ENCODE measurements around the gene LMAN2.

Gene LMAN2

DNA sequence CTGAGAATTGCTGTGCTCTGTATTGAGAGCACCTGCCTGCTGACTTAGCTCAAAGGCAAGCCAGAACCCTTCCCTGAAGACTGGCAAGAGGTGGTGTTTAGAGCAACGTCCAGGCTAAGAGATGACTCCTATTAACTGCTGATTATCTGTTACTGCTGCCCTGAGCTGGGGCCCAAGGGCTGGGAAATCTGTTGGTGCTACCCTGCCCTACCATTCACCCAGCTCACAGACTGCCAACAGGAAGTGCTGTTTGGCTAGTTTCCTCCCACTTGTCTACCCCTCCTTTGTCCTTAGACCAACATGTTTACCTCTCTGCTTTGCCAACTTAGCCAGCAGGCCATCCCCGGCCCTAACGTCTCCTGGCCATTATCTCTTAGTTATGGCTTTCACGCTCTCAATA, 54.9 kb downstream of the LMAN2 start:
- Histone ChIP-seq H2BK15ac (ENCODE audit: low read length) (no peak overlapping the region), H2BK12ac (ENCODE audit: low read length) (no peak overlapping the region), H4K8ac (ENCODE audit: low read depth, low read length) (no peak overlapping the region), H3K4me2 (ENCODE audit: insufficient read depth, low read length, poor library complexity, severe bottlenecking) (no peak overlapping the region), H4K91ac (ENCODE audit: low read depth, low read length, poor library complexity) (no peak overlapping the region), H3K14ac (ENCODE audit: low read length) (no peak overlapping the region), H3K9me3 (replicated peaks in 1 of 2; ENCODE audit: control insufficient read depth in 2 of 2, insufficient read depth in 1 of 2, low read depth in 1 of 2, low read length in 2 of 2) (no peaks in the 10 kb centered on the region), H3K9ac (ENCODE audit: low read depth, low read length, poor library complexity) (no peak overlapping the region), H2AFZ (ENCODE audit: low read length) (peak overlapping the region; percentile 8), H3K4me1 (ENCODE audit: control insufficient read depth in 2 of 2, insufficient read depth in 1 of 2, low read depth in 1 of 2, low read length in 2 of 2) (no peaks in the 10 kb centered on the region), H2AK5ac (ENCODE audit: low read depth, low read length) (no peak overlapping the region), H3K18ac (ENCODE audit: low read length) (no peak overlapping the region), H2BK5ac (ENCODE audit: low read length) (no peak overlapping the region), H3K4ac (ENCODE audit: low read length) (no peak overlapping the region), H3K27ac (replicated peaks; ENCODE audit: low read length) (no peak overlapping the region), H3K79me1 (ENCODE audit: low read depth, low read length) (no peaks in the 10 kb centered on the region), H3K36me3 (replicated peaks in 1 of 2; ENCODE audit: control insufficient read depth in 2 of 2, insufficient read depth in 2 of 2, low read length in 2 of 2) (peaks cover 14 to 49% of the 10 kb centered on the region in 2 donors), H2BK120ac (ENCODE audit: low read depth, low read length) (no peak overlapping the region), H3K27me3 (ENCODE audit: control insufficient read depth in 3 of 3, insufficient read depth in 3 of 3, low read depth in 1 of 3, low read length in 3 of 3) (peaks cover 0 to 18% (median 0%) of the 10 kb centered on the region in 3 experiments), H3K4me3 (ENCODE audit: low read length in 2 of 2) (no peak overlapping the region), H3K23ac (ENCODE audit: low read depth, low read length, poor library complexity) (no peak overlapping the region)
- no peak for DNase-seq (ENCODE audit: low spot score)
- WGBS, 2 donors (ENCODE audit: extremely low coverage in 2 of 2, insufficient read length in 2 of 2, insufficient replicate concordance in 1 of 2) = no CpG with 5 or more reads among the region's 4 CpGs

DNA sequence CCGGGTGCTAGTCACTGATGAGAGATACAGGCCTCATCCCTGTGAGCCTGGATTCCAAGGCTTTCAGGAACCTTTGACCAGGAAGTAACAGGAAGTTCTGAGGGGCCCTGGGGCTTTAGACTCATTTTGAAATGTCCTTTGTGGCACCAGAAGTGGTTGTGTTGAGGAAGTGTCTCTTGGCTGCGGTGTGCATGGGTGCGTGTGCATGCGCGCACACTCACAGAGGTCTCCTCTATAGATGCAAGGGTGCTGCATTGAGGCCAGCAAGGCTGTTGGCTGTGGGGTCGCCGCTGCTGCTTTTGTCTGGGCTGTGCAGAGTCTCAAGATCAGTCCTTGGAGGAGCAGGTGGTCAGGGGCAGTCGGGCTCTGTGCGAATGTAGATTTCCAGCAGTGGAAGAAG, 55.5 kb downstream of the LMAN2 start:
- peaks cover 0 to 18% (median 0%) of the 10 kb centered on the region in 3 experiments for H3K27me3 ChIP-seq (ENCODE audit: control insufficient read depth in 3 of 3, insufficient read depth in 3 of 3, low read depth in 1 of 3, low read length in 3 of 3)
- no peak overlapping the region for H2BK120ac ChIP-seq (ENCODE audit: low read depth, low read length)
- H3K4ac ChIP-seq (ENCODE audit: low read length) = no peak overlapping the region
- peak overlapping the region; percentile 58 for H2AFZ ChIP-seq (ENCODE audit: low read length)
- no peak overlapping the region for H3K14ac ChIP-seq (ENCODE audit: low read length)
- no peak overlapping the region for H2BK5ac ChIP-seq (ENCODE audit: low read length)
- no peak overlapping the region for H3K4me2 ChIP-seq (ENCODE audit: insufficient read depth, low read length, poor library complexity, severe bottlenecking)
- H3K18ac ChIP-seq (ENCODE audit: low read length) = no peak overlapping the region
- no peak overlapping the region for H3K9ac ChIP-seq (ENCODE audit: low read depth, low read length, poor library complexity)
- H3K23ac ChIP-seq (ENCODE audit: low read depth, low read length, poor library complexity) = no peak overlapping the region
- no peak overlapping the region for H2BK12ac ChIP-seq (ENCODE audit: low read length)
- no peaks in the 10 kb centered on the region for H3K9me3 ChIP-seq (replicated peaks in 1 of 2; ENCODE audit: control insufficient read depth in 2 of 2, insufficient read depth in 1 of 2, low read depth in 1 of 2, low read length in 2 of 2)
- H3K36me3 ChIP-seq (replicated peaks in 1 of 2; ENCODE audit: control insufficient read depth in 2 of 2, insufficient read depth in 2 of 2, low read length in 2 of 2) = peaks cover 8 to 48% of the 10 kb centered on the region in 2 donors
- no peaks in the 10 kb centered on the region for H3K79me1 ChIP-seq (ENCODE audit: low read depth, low read length)
- H2BK15ac ChIP-seq (ENCODE audit: low read length) = no peak overlapping the region
- H4K91ac ChIP-seq (ENCODE audit: low read depth, low read length, poor library complexity) = no peak overlapping the region
- DNase-seq (ENCODE audit: low spot score) = no peak
- H3K4me3 ChIP-seq (ENCODE audit: low read length in 2 of 2) = no peak overlapping the region
- H2AK5ac ChIP-seq (ENCODE audit: low read depth, low read length) = no peak overlapping the region
- no peak overlapping the region for H4K8ac ChIP-seq (ENCODE audit: low read depth, low read length)
- no CpG with 5 or more reads among the region's 9 CpGs for WGBS, 2 donors (ENCODE audit: extremely low coverage in 2 of 2, insufficient read length in 2 of 2, insufficient replicate concordance in 1 of 2)
- no peak overlapping the region for H3K27ac ChIP-seq (replicated peaks; ENCODE audit: low read length)
- no peaks in the 10 kb centered on the region for H3K4me1 ChIP-seq (ENCODE audit: control insufficient read depth in 2 of 2, insufficient read depth in 1 of 2, low read depth in 1 of 2, low read length in 2 of 2)

DNA sequence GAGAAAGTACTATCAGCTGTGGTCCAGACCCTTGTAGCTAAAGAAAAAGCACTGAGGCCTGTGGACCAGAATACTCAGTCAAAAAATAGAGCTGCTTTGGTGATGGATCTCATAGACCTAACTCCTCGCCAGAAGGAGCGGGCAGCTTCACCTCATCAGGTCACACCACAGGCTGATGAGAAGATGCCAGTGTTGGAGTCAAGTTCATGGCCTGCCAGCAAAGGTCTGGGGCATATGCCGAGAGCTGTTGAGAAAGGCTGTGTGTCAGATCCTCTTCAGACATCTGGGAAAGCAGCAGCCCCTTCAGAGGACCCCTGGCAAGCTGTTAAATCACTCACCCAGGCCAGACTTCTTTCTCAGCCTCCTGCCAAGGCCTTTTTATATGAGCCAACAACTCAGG, 56.8 kb downstream of the LMAN2 start:
- H3K4me1 ChIP-seq (ENCODE audit: control insufficient read depth in 2 of 2, insufficient read depth in 1 of 2, low read depth in 1 of 2, low read length in 2 of 2) = no peaks in the 10 kb centered on the region
- H2AK5ac ChIP-seq (ENCODE audit: low read depth, low read length) = no peak overlapping the region
- H3K9me3 ChIP-seq (replicated peaks in 1 of 2; ENCODE audit: control insufficient read depth in 2 of 2, insufficient read depth in 1 of 2, low read depth in 1 of 2, low read length in 2 of 2) = no peaks in the 10 kb centered on the region
- no peak overlapping the region for H3K4ac ChIP-seq (ENCODE audit: low read length)
- H3K4me2 ChIP-seq (ENCODE audit: insufficient read depth, low read length, poor library complexity, severe bottlenecking) = no peak overlapping the region
- peak overlapping the region; percentile 11 for H2AFZ ChIP-seq (ENCODE audit: low read length)
- WGBS, 2 donors (ENCODE audit: extremely low coverage in 2 of 2, insufficient read length in 2 of 2, insufficient replicate concordance in 1 of 2) = no CpG with 5 or more reads among the region's 3 CpGs
- H2BK120ac ChIP-seq (ENCODE audit: low read depth, low read length) = no peak overlapping the region
- H3K36me3 ChIP-seq (replicated peaks in 1 of 2; ENCODE audit: control insufficient read depth in 2 of 2, insufficient read depth in 2 of 2, low read length in 2 of 2) = peaks cover 0 to 51% of the 10 kb centered on the region in 2 donors
- DNase-seq (ENCODE audit: low spot score) = no peak
- H3K23ac ChIP-seq (ENCODE audit: low read depth, low read length, poor library complexity) = no peak overlapping the region
- no peak overlapping the region for H2BK12ac ChIP-seq (ENCODE audit: low read length)
- H3K18ac ChIP-seq (ENCODE audit: low read length) = no peak overlapping the region
- no peak overlapping the region for H4K91ac ChIP-seq (ENCODE audit: low read depth, low read length, poor library complexity)
- H3K4me3 ChIP-seq (ENCODE audit: low read length in 2 of 2) = no peak overlapping the region
- H3K9ac ChIP-seq (ENCODE audit: low read depth, low read length, poor library complexity) = no peak overlapping the region
- H2BK15ac ChIP-seq (ENCODE audit: low read length) = no peak overlapping the region
- no peak overlapping the region for H4K8ac ChIP-seq (ENCODE audit: low read depth, low read length)
- H2BK5ac ChIP-seq (ENCODE audit: low read length) = no peak overlapping the region
- H3K27me3 ChIP-seq (ENCODE audit: control insufficient read depth in 3 of 3, insufficient read depth in 3 of 3, low read depth in 1 of 3, low read length in 3 of 3) = peaks cover 0 to 18% (median 0%) of the 10 kb centered on the region in 3 experiments
- no peaks in the 10 kb centered on the region for H3K79me1 ChIP-seq (ENCODE audit: low read depth, low read length)
- H3K27ac ChIP-seq (replicated peaks; ENCODE audit: low read length) = no peak overlapping the region
- no peak overlapping the region for H3K14ac ChIP-seq (ENCODE audit: low read length)

DNA sequence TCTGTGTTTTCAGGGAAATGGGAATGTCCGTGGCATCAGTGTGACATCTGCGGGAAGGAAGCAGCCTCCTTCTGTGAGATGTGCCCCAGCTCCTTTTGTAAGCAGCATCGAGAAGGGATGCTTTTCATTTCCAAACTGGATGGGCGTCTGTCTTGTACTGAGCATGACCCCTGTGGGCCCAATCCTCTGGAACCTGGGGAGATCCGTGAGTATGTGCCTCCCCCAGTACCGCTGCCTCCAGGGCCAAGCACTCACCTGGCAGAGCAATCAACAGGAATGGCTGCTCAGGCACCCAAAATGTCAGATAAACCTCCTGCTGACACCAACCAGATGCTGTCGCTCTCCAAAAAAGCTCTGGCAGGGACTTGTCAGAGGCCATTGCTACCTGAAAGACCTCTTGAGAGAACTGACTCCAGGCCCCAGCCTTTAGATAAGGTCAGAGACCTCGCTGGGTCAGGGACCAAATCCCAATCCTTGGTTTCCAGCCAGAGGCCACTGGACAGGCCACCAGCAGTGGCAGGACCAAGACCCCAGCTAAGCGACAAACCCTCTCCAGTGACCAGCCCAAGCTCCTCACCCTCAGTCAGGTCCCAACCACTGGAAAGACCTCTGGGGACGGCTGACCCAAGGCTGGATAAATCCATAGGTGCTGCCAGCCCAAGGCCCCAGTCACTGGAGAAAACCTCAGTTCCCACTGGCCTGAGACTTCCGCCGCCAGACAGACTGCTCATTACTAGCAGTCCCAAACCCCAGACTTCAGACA, 57.5 kb downstream of the LMAN2 start:
- Histone ChIP-seq H3K4ac (ENCODE audit: low read length) (no peak overlapping the region), H4K8ac (ENCODE audit: low read depth, low read length) (no peak overlapping the region), H3K27me3 (ENCODE audit: control insufficient read depth in 3 of 3, insufficient read depth in 3 of 3, low read depth in 1 of 3, low read length in 3 of 3) (peaks cover 0 to 18% (median 0%) of the 10 kb centered on the region in 3 experiments), H3K18ac (ENCODE audit: low read length) (no peak overlapping the region), H3K4me1 (ENCODE audit: control insufficient read depth in 2 of 2, insufficient read depth in 1 of 2, low read depth in 1 of 2, low read length in 2 of 2) (no peaks in the 10 kb centered on the region), H2BK12ac (ENCODE audit: low read length) (no peak overlapping the region), H3K4me2 (ENCODE audit: insufficient read depth, low read length, poor library complexity, severe bottlenecking) (no peak overlapping the region), H2BK15ac (ENCODE audit: low read length) (no peak overlapping the region), H3K14ac (ENCODE audit: low read length) (no peak overlapping the region), H2AK5ac (ENCODE audit: low read depth, low read length) (no peak overlapping the region), H2BK5ac (ENCODE audit: low read length) (no peak overlapping the region), H3K9ac (ENCODE audit: low read depth, low read length, poor library complexity) (no peak overlapping the region), H3K4me3 (ENCODE audit: low read length in 2 of 2) (no peak overlapping the region), H2AFZ (ENCODE audit: low read length) (no peak overlapping the region), H2BK120ac (ENCODE audit: low read depth, low read length) (no peak overlapping the region), H3K23ac (ENCODE audit: low read depth, low read length, poor library complexity) (no peak overlapping the region), H3K36me3 (replicated peaks in 1 of 2; ENCODE audit: control insufficient read depth in 2 of 2, insufficient read depth in 2 of 2, low read length in 2 of 2) (peaks cover 0 to 51% of the 10 kb centered on the region in 2 donors), H3K79me1 (ENCODE audit: low read depth, low read length) (no peaks in the 10 kb centered on the region), H4K91ac (ENCODE audit: low read depth, low read length, poor library complexity) (no peak overlapping the region), H3K9me3 (replicated peaks in 1 of 2; ENCODE audit: control insufficient read depth in 2 of 2, insufficient read depth in 1 of 2, low read depth in 1 of 2, low read length in 2 of 2) (no peaks in the 10 kb centered on the region), H3K27ac (replicated peaks; ENCODE audit: low read length) (no peak overlapping the region)
- WGBS, 2 donors (ENCODE audit: extremely low coverage in 2 of 2, insufficient read length in 2 of 2, insufficient replicate concordance in 1 of 2) = no CpG with 5 or more reads among the region's 12 CpGs
- no peak for DNase-seq (ENCODE audit: low spot score)

Data from neuronal stem cell (in vitro differentiated cells).